ENCODE results near the gene DTNB.

DTNB gene

DNA sequence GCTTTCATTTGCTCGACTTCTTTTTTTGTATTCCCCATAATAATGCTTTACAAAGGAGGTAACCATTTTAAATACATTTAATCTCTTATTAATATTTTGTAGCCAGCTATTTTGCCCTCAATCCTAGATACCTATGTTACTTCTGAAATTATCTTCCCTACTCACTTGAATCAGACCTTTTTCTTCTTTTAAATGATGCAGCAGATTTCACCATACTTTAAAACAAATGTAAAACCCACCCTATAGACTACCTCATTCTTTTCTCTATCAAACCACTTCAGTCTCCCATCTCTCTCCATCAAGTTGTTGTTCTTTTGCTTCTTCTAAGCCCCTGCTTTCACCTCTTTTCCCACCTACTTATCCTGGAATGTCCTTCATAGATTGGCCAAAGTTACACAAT, 180.2 kb downstream of the DTNB start:
- Histone ChIP-seq H3K4me1 (ENCODE audit: control insufficient read depth, insufficient read depth, low read length) (peaks cover 5% of the 10 kb centered on the region), H3K36me3 (ENCODE audit: control insufficient read depth, insufficient read depth, low read length, severe bottlenecking) (no peaks in the 10 kb centered on the region), H3K9ac (ENCODE audit: low read length) (no peak overlapping the region), H3K9me3 (ENCODE audit: control insufficient read depth, low read length) (no peaks in the 10 kb centered on the region), H3K4me3 (ENCODE audit: low read length) (no peak overlapping the region), H3K27me3 (replicated peaks; ENCODE audit: control insufficient read depth, insufficient read depth, low read length) (no peaks in the 10 kb centered on the region)
- DNase-seq (ENCODE audit: low read depth), result no peak

DNA sequence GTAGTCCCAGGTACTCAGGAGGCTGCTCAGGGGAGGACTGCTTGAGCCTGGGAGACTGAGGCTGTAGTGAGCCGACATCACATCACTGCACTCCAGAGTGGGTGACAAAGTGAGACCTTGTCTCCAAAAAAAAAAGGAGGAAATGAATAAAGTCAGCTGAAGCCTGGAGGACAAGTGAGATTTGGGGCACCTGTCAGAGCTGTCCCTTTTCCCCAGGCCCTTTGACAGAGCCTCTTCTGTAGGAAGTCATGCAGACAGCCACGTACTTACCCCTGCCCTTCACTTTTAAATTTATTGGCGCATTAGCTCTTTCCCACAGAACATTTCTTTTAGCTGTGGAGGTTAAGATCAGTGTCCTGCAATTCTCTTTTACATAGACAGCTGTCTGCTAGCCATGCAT, 180.7 kb downstream of the DTNB start:
- Histone ChIP-seq H3K36me3 (ENCODE audit: control insufficient read depth, insufficient read depth, low read length, severe bottlenecking) (no peaks in the 10 kb centered on the region), H3K4me3 (ENCODE audit: low read length) (no peak overlapping the region), H3K27me3 (replicated peaks; ENCODE audit: control insufficient read depth, insufficient read depth, low read length) (no peaks in the 10 kb centered on the region), H3K4me1 (ENCODE audit: control insufficient read depth, insufficient read depth, low read length) (peaks cover 5% of the 10 kb centered on the region), H3K9ac (ENCODE audit: low read length) (no peak overlapping the region), H3K9me3 (ENCODE audit: control insufficient read depth, low read length) (no peaks in the 10 kb centered on the region)
- DNase-seq (ENCODE audit: low read depth), result no peak

DNA sequence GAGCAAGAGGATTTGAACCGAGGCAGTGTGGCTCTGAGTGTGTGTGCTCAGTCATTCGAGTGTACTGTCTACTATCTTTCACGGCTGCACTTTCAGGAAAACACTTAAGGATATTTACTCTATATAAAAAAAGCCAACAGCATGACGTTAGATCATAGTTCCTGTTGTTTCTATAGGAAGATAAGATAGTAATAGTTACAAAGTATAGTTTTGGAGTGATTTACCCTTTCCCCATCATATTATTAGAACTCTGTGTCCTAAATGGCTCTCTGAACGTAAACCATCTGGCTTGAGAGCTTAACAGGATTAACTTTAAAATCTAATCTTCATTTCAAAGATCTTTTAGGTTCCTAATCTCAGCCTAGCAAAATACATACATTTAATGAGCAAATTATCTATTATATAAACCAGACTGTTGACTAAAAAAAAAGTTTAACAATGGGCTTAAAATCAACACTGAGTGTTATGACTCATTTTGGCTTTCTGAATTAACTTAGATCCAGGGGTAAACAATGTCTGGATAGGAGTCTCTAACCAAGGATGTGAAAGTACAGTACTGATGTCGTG, 181.3 kb downstream of the DTNB start:
- Histone ChIP-seq H3K36me3 (ENCODE audit: control insufficient read depth, insufficient read depth, low read length, severe bottlenecking) (no peaks in the 10 kb centered on the region), H3K9ac (ENCODE audit: low read length) (no peak overlapping the region), H3K27me3 (replicated peaks; ENCODE audit: control insufficient read depth, insufficient read depth, low read length) (no peaks in the 10 kb centered on the region), H3K9me3 (ENCODE audit: control insufficient read depth, low read length) (no peaks in the 10 kb centered on the region), H3K4me3 (ENCODE audit: low read length) (no peak overlapping the region), H3K4me1 (ENCODE audit: control insufficient read depth, insufficient read depth, low read length) (peaks cover 5% of the 10 kb centered on the region)
- DNase-seq (ENCODE audit: low read depth), result peak; percentile 69

DNA sequence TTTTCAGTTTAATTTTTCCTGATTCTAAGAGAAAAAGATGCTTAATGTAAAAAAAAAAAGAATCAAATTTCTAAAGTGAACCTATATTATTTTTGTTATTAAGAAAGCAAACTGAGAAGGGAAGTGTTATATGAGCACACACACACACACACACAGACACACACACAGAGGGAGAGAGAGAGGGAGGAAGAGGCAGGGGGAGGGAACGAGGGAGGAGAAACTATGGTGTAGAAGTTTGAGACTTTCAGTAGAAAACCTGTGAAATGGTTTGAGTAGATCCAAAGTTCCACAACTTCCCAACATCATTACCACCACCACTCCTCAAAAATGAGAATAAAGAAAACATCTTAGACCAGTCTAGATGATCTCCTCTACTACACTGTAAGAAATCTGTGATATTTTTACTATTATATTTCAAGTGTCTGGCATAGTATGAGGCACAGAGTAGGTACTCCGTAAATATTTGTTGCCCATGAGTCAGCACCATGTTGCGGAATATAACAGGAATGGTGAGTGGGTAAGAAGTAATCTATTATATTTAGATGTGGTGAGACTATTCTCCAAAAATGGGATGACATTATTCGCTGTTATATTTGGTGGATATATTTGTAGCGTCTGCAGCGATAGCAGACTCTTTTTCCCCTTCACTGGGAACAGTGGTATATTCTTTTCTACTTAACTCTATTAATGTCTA, 182.2 kb downstream of the DTNB start:
- Histone ChIP-seq H3K9me3 (ENCODE audit: control insufficient read depth, low read length) (no peaks in the 10 kb centered on the region), H3K9ac (ENCODE audit: low read length) (no peak overlapping the region), H3K4me3 (ENCODE audit: low read length) (no peak overlapping the region), H3K4me1 (ENCODE audit: control insufficient read depth, insufficient read depth, low read length) (peaks cover 5% of the 10 kb centered on the region), H3K36me3 (ENCODE audit: control insufficient read depth, insufficient read depth, low read length, severe bottlenecking) (no peaks in the 10 kb centered on the region), H3K27me3 (replicated peaks; ENCODE audit: control insufficient read depth, insufficient read depth, low read length) (no peaks in the 10 kb centered on the region)
- DNase-seq (ENCODE audit: low read depth), result no peak

DNA sequence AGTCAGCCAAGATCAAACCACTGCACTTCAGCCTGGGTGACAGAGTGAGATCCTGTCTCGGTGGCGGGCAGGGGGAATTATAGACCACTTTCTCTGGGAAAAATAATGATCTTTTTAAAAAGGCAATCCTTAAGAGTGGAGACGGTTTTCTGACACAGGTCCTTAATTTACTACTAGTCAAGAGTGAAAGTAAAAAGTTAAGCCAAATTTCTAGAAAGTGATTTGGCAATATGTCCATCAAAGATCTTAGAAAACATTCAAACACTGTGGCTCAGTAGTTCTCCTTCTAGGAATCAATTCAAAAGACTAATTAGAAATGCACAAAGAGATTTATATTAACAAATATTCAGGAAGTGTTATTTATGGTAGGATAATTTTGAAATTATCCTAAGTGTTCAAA, 183.2 kb downstream of the DTNB start:
- Histone ChIP-seq H3K27me3 (replicated peaks; ENCODE audit: control insufficient read depth, insufficient read depth, low read length) (no peaks in the 10 kb centered on the region), H3K9ac (ENCODE audit: low read length) (no peak overlapping the region), H3K4me3 (ENCODE audit: low read length) (peak overlapping the region; percentile 50), H3K4me1 (ENCODE audit: control insufficient read depth, insufficient read depth, low read length) (peaks cover 5% of the 10 kb centered on the region), H3K36me3 (ENCODE audit: control insufficient read depth, insufficient read depth, low read length, severe bottlenecking) (no peaks in the 10 kb centered on the region), H3K9me3 (ENCODE audit: control insufficient read depth, low read length) (no peaks in the 10 kb centered on the region)
- DNase-seq (ENCODE audit: low read depth), result no peak

DNA sequence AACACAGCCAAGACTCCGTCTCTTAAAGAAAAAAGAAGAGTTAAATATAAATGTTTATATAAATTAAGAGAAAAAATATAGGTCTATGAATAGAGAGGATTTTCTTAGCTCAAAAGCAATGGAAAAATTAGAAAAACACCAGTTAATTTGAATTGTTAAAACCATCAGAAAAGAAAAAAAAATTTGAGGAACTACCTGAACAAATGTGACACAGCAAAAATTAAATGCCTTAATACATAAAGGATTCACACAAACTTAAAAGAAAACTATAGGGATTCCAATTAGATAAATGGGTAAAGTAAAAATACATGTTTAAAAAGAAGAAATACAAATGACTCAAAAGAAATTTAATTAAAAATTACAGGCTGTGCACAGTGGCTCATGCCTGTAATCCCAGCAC, 183.7 kb downstream of the DTNB start:
- no peak for DNase-seq (ENCODE audit: low read depth)
- Histone ChIP-seq H3K27me3 (replicated peaks; ENCODE audit: control insufficient read depth, insufficient read depth, low read length) (no peaks in the 10 kb centered on the region), H3K9me3 (ENCODE audit: control insufficient read depth, low read length) (no peaks in the 10 kb centered on the region), H3K4me1 (ENCODE audit: control insufficient read depth, insufficient read depth, low read length) (peaks cover 5% of the 10 kb centered on the region), H3K4me3 (ENCODE audit: low read length) (no peak overlapping the region), H3K36me3 (ENCODE audit: control insufficient read depth, insufficient read depth, low read length, severe bottlenecking) (no peaks in the 10 kb centered on the region), H3K9ac (ENCODE audit: low read length) (no peak overlapping the region)

DNA sequence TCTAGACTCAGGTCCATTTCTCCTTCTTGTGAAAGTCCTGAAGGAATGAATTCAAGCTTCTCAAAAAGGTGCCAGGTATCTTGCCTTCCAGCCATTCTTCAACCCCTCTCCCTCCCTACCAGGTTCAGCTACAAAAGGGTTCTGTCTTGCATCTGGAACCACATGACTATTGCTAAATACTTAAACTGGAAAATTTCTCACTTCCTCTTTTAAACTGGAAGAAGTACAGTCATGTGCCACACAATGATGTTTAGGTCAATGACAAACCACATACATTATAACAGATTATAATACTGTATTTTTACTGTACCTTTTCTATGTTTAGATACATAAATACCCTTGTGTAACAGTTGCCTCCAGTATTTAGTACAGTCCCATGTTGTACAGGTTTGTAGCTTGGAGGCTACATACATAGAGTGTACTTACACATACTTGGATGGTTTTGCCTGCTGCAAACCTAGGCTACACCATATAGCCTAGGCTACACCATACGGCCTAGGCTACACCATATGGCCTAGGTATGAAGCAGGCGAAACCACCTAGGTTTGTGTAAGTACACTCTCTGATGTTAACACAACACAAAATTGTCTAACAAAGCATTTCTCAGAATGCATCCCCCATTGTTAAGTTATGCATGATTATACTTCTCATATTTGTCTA, 189.6 kb downstream of the DTNB start:
- no peak for DNase-seq (ENCODE audit: low read depth)
- Histone ChIP-seq H3K9me3 (ENCODE audit: control insufficient read depth, low read length) (no peaks in the 10 kb centered on the region), H3K9ac (ENCODE audit: low read length) (no peak overlapping the region), H3K4me1 (ENCODE audit: control insufficient read depth, insufficient read depth, low read length) (no peaks in the 10 kb centered on the region), H3K36me3 (ENCODE audit: control insufficient read depth, insufficient read depth, low read length, severe bottlenecking) (no peaks in the 10 kb centered on the region), H3K4me3 (ENCODE audit: low read length) (no peak overlapping the region), H3K27me3 (replicated peaks; ENCODE audit: control insufficient read depth, insufficient read depth, low read length) (no peaks in the 10 kb centered on the region)

DNA sequence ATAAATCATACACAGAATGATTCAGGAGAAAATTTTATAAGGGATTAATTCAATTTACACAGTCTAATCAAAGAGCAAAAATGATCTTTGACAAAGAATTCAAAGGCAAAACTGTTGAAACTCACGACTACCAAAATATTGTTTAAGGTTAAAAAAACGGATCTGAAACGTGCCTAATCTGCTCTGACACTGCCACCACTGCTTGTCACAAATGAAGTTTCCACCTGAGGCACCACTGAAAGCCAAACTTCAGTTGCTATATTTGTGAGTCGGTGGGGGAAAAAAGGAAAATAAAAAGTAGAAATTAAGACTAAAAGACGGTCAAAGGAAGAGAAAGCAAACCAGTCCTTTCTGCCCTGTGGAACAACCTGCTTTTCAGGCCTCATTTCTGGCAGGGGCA, 191.0 kb downstream of the DTNB start:
- Histone ChIP-seq H3K9ac (ENCODE audit: low read length) (no peak overlapping the region), H3K4me3 (ENCODE audit: low read length) (no peak overlapping the region), H3K4me1 (ENCODE audit: control insufficient read depth, insufficient read depth, low read length) (no peaks in the 10 kb centered on the region), H3K27me3 (replicated peaks; ENCODE audit: control insufficient read depth, insufficient read depth, low read length) (no peaks in the 10 kb centered on the region), H3K36me3 (ENCODE audit: control insufficient read depth, insufficient read depth, low read length, severe bottlenecking) (no peaks in the 10 kb centered on the region), H3K9me3 (ENCODE audit: control insufficient read depth, low read length) (no peaks in the 10 kb centered on the region)
- no peak for DNase-seq (ENCODE audit: low read depth)

DNA sequence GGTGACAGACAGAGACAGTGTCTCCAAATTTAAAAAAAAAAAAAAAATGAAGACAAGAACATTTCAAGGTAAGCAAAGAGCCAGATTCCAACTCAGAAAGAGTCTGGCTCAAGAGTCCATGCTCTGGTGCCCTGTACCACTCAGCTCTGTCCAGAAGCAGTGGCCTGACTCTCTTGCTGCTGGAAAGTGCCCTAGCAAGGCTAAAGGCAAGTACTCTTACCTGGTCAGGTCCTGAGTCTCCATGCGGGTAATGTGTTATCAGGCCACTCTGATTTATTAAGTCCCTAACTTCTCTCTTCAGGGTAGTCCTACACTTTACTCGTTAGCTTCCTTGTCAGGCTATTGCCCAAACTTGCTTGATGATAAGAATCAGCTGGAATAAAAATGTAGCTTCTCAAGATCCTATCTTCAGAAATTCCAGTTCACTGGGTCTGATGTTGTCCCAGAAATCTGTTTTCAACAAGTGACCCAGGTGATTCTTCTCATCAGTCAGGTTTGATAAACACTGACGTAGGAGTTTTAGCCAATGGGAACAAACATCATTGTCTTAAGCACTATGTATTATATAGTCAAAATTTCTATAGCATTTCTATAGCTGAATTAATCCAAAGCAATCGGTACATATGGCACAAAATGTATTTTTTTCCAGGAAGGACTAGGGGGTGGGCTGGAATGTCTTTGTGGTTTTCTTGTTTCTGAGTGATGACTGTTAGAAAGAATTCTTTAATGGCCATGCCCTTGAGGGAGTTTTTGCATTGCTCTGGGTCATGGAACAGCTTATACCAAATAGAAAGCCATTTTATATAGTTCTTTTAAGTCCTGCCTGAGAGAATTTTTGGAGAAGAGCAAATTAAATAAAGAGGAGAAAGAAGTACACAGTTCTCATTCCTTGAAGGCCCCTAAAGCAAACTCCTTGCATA, 191.7 kb downstream of the DTNB start:
- no peaks in the 10 kb centered on the region for H3K27me3 ChIP-seq (replicated peaks; ENCODE audit: control insufficient read depth, insufficient read depth, low read length)
- no peak overlapping the region for H3K4me3 ChIP-seq (ENCODE audit: low read length)
- H3K9me3 ChIP-seq (ENCODE audit: control insufficient read depth, low read length), result peaks cover under 1% of the 10 kb centered on the region
- DNase-seq (ENCODE audit: low read depth), result peak; percentile 67
- no peak overlapping the region for H3K9ac ChIP-seq (ENCODE audit: low read length)
- no peaks in the 10 kb centered on the region for H3K36me3 ChIP-seq (ENCODE audit: control insufficient read depth, insufficient read depth, low read length, severe bottlenecking)
- H3K4me1 ChIP-seq (ENCODE audit: control insufficient read depth, insufficient read depth, low read length), result no peaks in the 10 kb centered on the region

DNA sequence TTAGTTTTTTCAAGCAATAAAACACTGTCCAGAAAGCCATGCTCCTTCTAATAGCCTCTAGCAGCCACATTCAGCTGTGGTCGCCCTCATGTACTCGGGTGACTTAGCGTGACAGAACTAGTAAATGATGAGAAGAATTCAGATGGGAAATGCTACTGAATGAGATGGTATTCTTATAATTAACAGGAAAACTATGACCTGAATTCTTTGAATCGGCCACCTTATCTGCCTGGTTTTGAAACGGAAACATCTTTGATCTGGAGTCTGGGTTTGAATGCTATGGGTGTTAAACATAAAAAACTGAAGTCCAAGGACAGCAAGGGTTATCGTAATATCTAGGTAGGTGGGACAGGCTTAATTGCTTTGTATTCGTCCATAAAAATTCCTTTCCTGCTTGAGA, 192.8 kb downstream of the DTNB start:
- no peak for DNase-seq (ENCODE audit: low read depth)
- peaks cover 10% of the 10 kb centered on the region for H3K9me3 ChIP-seq (ENCODE audit: control insufficient read depth, low read length)
- no peaks in the 10 kb centered on the region for H3K36me3 ChIP-seq (ENCODE audit: control insufficient read depth, insufficient read depth, low read length, severe bottlenecking)
- no peak overlapping the region for H3K4me3 ChIP-seq (ENCODE audit: low read length)
- H3K9ac ChIP-seq (ENCODE audit: low read length), result no peak overlapping the region
- no peaks in the 10 kb centered on the region for H3K4me1 ChIP-seq (ENCODE audit: control insufficient read depth, insufficient read depth, low read length)
- no peaks in the 10 kb centered on the region for H3K27me3 ChIP-seq (replicated peaks; ENCODE audit: control insufficient read depth, insufficient read depth, low read length)

DNA sequence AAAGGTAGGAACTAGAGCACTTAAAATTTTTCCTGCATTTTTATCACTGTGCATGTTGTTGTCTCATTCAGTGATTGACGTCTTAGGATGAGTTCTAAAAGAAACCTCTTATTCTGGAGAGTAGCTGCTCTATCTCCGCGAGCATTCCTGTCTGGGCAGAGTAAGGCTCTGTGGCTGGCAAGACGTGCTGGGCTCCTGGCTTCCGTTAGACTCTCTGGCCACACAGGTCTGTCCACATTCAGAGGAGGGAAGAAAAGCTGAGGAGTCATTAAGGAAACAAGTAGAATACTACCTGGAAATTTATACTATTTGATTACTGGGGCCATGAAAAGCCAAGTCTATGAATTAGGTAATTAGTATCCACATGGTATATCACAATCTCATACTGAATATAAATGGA, 193.6 kb downstream of the DTNB start:
- Histone ChIP-seq H3K4me3 (ENCODE audit: low read length) (no peak overlapping the region), H3K36me3 (ENCODE audit: control insufficient read depth, insufficient read depth, low read length, severe bottlenecking) (no peaks in the 10 kb centered on the region), H3K9ac (ENCODE audit: low read length) (no peak overlapping the region), H3K9me3 (ENCODE audit: control insufficient read depth, low read length) (peaks cover 17% of the 10 kb centered on the region), H3K4me1 (ENCODE audit: control insufficient read depth, insufficient read depth, low read length) (no peaks in the 10 kb centered on the region), H3K27me3 (replicated peaks; ENCODE audit: control insufficient read depth, insufficient read depth, low read length) (no peaks in the 10 kb centered on the region)
- DNase-seq (ENCODE audit: low read depth), result no peak

Measured in adipocyte (in vitro differentiated cells).